Smooth muscle cell (in vitro differentiated cells): ENCODE results near the gene ACTR5. TPM values are rescaled to one million over a fixed set of nuclear protein-coding genes. Genes with fewer than 3 reads are reported as not detected.

Source experiments
- DNase-seq: peaks from one replicate; lab custom pipeline; 2025; ENCODE audit not compliant: unreplicated experiment; lab: John Stamatoyannopoulos, UW
- H2AFZ ChIP-seq: fragments of 200-600 bp; sonication (generic); 2 replicates; pipeline ENCODE4 v1.6.0; 2016; ENCODE audit warnings: antibody characterized with exemption, low read depth, mild to moderate bottlenecking
- H3F3A ChIP-seq: fragments of 200-600 bp; sonication (generic); 2 replicates; pipeline ENCODE4 v1.6.0; 2017; ENCODE audit warnings: antibody characterized with exemption, low read depth
- H3K27ac ChIP-seq: fragments of 200-600 bp; sonication (generic); 2 replicates; pipeline ENCODE4 v1.5.1; 2016; ENCODE audit warnings: low read depth, mild to moderate bottlenecking
- H3K27me3 ChIP-seq: fragments of 200-600 bp; sonication (generic); 2 replicates; pipeline ENCODE4 v1.6.1; 2016; ENCODE audit warnings: low read depth, mild to moderate bottlenecking
- H3K36me3 ChIP-seq: fragments of 200-600 bp; sonication (generic); 2 replicates; pipeline ENCODE4 v1.5.1; 2016; ENCODE audit warnings: low read depth
- H3K4me1 ChIP-seq: fragments of 200-600 bp; sonication (generic); 2 replicates; pipeline ENCODE4 v1.5.1; 2016; ENCODE audit warnings: low read depth
- H3K4me2 ChIP-seq: fragments of 200-600 bp; sonication (generic); 2 replicates; pipeline ENCODE4 v1.6.0; 2016; ENCODE audit warnings: mild to moderate bottlenecking
- H3K4me3 ChIP-seq: fragments of 200-600 bp; sonication (generic); 2 replicates; pipeline ENCODE4 v1.5.1; 2016; ENCODE audit warnings: mild to moderate bottlenecking
- H3K79me2 ChIP-seq: fragments of 200-600 bp; sonication (generic); 2 replicates; pipeline ENCODE4 v1.6.0; 2016; ENCODE audit warnings: low read depth, mild to moderate bottlenecking
- H3K9ac ChIP-seq: fragments of 200-600 bp; sonication (generic); 2 replicates; pipeline ENCODE4 v1.6.0; 2016; ENCODE audit warnings: low read depth
- H3K9me3 ChIP-seq: fragments of 200-600 bp; sonication (generic); replicated peaks from 2 replicates; pipeline ENCODE4 v1.5.1; 2016; ENCODE audit warnings: low read depth
- H4K20me1 ChIP-seq: fragments of 200-600 bp; sonication (generic); 2 replicates; pipeline ENCODE4 v1.6.0; 2016; ENCODE audit warnings: low read depth
- WGBS: methylation state at CpG from one replicate; pipeline ENCODE4 v1.1.7; 2016; ENCODE audit warnings: low lambda C conversion rate; 5-methylcytosine and 5-hydroxymethylcytosine counted together
- polyA plus RNA-seq: library from polyadenylated mRNA; unstranded; fragments of >200 nt; fragmentation: Nextera tagmentation; extraction: Ambion mirVana; gene quantifications from 2 replicates; pipeline ENCODE4 v1.2.1, GENCODE V29; 2016
- small RNA-seq: library from RNA; depleted of rRNA; stranded (forward); fragments of <200 nt; gene quantifications from one replicate; pipeline ENCODE3, GENCODE V24; 2014
- total RNA-seq: library from RNA; depleted of rRNA; stranded (reverse); fragments of >200 nt; gene quantifications from 2 replicates; pipeline ENCODE4 v1.2.3, GENCODE V29; 2014
- TF ChIP-seq, protein P1 (sequence below): fragments of 200-600 bp; sonication (generic); IDR thresholded peaks from 2 replicates; pipeline ENCODE4 v1.5.1; 2017; ENCODE audit warnings: borderline replicate concordance, mild to moderate bottlenecking, antibody characterized with exemption; ENCODE audit not compliant: insufficient read depth, poor library complexity, severe bottlenecking

ACTR5 gene
- total and polyA plus RNA-seq, 2 experiments from 2014 or later: 6.9 to 9.8 TPM

DNA sequence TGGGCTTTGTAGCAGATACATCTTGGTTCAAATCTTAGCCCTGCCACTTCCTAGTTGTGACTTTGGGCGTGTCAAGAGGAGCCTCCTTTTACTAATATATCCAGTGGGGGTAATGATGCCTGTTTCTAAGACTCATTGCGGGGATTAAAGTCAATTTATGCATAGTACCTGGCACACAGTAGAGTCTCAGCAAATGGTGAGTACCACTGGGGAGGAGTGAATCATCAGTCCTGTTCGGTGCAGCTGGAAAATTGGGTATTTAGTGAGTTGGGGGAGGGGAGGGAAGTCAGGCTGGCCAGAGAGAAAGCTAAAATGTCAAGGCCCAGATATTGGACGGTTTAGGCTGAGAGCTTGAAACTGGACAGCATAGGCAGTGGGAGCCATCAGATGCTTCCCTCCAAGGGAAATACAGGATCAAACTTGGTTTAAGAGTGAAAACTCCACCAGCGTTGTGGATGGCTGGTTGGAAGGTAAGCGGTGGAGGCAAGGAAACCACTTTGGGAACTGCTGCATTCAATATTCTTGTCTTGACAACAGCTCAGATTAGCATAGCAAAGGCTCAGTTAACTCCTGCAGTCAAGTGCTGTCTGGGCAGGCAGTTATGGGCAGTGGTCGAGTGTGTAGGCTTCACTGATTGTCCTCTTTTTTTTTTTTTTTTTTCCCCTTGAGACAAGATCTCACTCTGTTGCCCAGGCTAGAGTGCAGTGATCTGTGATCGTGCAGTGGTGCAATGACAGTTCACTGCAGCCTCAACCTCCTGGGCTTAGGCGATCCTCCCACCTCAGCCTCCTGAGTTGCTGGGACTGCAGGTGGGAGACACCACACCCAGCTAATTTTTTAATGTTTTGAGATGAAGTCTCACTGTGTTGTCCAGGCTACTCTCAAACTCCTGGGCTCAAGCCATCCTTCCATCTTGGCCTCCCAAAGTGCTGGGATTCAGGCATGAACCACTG is 70.1 kb downstream of the ACTR5 start:
- Histone ChIP-seq H3K27ac (no peak overlapping the region), H3K4me2 (no peak overlapping the region), H3K4me1 (no peaks in the 10 kb centered on the region), H3K4me3 (no peak overlapping the region), H3K27me3 (peaks cover 20% of the 10 kb centered on the region), H3K9ac (no peak overlapping the region), H3K79me2 (no peaks in the 10 kb centered on the region), H3K36me3 (no peaks in the 10 kb centered on the region), H3F3A (no peaks in the 10 kb centered on the region), H3K9me3 (no peaks in the 10 kb centered on the region), H2AFZ (no peak overlapping the region), H4K20me1 (no peaks in the 10 kb centered on the region)
- WGBS: 67% methylated on average over 9 of the region's 9 CpGs
- TF ChIP-seq, protein P1, sequence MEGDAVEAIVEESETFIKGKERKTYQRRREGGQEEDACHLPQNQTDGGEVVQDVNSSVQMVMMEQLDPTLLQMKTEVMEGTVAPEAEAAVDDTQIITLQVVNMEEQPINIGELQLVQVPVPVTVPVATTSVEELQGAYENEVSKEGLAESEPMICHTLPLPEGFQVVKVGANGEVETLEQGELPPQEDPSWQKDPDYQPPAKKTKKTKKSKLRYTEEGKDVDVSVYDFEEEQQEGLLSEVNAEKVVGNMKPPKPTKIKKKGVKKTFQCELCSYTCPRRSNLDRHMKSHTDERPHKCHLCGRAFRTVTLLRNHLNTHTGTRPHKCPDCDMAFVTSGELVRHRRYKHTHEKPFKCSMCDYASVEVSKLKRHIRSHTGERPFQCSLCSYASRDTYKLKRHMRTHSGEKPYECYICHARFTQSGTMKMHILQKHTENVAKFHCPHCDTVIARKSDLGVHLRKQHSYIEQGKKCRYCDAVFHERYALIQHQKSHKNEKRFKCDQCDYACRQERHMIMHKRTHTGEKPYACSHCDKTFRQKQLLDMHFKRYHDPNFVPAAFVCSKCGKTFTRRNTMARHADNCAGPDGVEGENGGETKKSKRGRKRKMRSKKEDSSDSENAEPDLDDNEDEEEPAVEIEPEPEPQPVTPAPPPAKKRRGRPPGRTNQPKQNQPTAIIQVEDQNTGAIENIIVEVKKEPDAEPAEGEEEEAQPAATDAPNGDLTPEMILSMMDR: no peak
- no peak for DNase-seq

Small RNAs within 50 kb of the gene (small RNA-seq; reads per million reads assigned to genes)
- gene RF00017: not detected

Other genes starting within 250 kb of the ACTR5 start
- gene ADIG, start 167.3 kb upstream of the ACTR5 start, total RNA-seq: not detected in 2 replicates
- gene ADIG, start 167.3 kb upstream of the ACTR5 start, polyA plus RNA-seq: not detected in 2 replicates
- gene ARHGAP40, start 146.7 kb upstream of the ACTR5 start, total RNA-seq: 0.22 TPM in 2 replicates
- 1.1 TPM in 1 of 2 replicates, not detected in the other for gene ARHGAP40, start 146.7 kb upstream of the ACTR5 start, polyA plus RNA-seq
- not detected in 2 replicates for gene SLC32A1, start 24.0 kb upstream of the ACTR5 start, total RNA-seq
- not detected in 2 replicates for gene SLC32A1, start 24.0 kb upstream of the ACTR5 start, polyA plus RNA-seq
- gene PPP1R16B, start 57.2 kb downstream of the ACTR5 start, total RNA-seq: not detected in 2 replicates
- gene PPP1R16B, start 57.2 kb downstream of the ACTR5 start, polyA plus RNA-seq: not detected in 2 replicates
- 4.8 and 10.7 TPM in 2 replicates for gene FAM83D, start 178.0 kb downstream of the ACTR5 start, total RNA-seq
- gene FAM83D, start 178.0 kb downstream of the ACTR5 start, polyA plus RNA-seq: 3.4 and 5.7 TPM in 2 replicates
- gene DHX35, start 213.9 kb downstream of the ACTR5 start, total RNA-seq: 9.5 and 10.7 TPM in 2 replicates
- 4.1 and 4.5 TPM in 2 replicates for gene DHX35, start 213.9 kb downstream of the ACTR5 start, polyA plus RNA-seq